ENCODE results near the gene CENPP.

GRCh38 chr9:92432350-92432749 lies 106.6 kb downstream of the CENPP start:
- TF ChIP-seq, protein P1, sequence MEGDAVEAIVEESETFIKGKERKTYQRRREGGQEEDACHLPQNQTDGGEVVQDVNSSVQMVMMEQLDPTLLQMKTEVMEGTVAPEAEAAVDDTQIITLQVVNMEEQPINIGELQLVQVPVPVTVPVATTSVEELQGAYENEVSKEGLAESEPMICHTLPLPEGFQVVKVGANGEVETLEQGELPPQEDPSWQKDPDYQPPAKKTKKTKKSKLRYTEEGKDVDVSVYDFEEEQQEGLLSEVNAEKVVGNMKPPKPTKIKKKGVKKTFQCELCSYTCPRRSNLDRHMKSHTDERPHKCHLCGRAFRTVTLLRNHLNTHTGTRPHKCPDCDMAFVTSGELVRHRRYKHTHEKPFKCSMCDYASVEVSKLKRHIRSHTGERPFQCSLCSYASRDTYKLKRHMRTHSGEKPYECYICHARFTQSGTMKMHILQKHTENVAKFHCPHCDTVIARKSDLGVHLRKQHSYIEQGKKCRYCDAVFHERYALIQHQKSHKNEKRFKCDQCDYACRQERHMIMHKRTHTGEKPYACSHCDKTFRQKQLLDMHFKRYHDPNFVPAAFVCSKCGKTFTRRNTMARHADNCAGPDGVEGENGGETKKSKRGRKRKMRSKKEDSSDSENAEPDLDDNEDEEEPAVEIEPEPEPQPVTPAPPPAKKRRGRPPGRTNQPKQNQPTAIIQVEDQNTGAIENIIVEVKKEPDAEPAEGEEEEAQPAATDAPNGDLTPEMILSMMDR (IDR thresholded peaks at IDR 0.05; ENCODE audit: low read length): no peak
- no peak for TF ChIP-seq EZH2 (IDR thresholded peaks at IDR 0.05; ENCODE audit: borderline replicate concordance, low read length)

All from OCI-LY1 (cell line).